Measurements from ENCODE around the gene ATP8B1.

GRCh38 chr18:57793302-57793986, 9.7 kb downstream of the ATP8B1 start:
- TF ChIP-seq CTCF (IDR thresholded peaks at IDR 0.05; ENCODE audit: low read depth, low read length, missing input control) (no peak), SP1 (IDR thresholded peaks at IDR 0.05) (no peak), JUND (IDR thresholded peaks at IDR 0.05) (no peak)

All from liver (tissue), 3 donors.